Daoy (cell line): ENCODE measurements around the gene MT1A. TPM values are rescaled to one million over a fixed set of nuclear protein-coding genes. Genes with fewer than 3 reads are reported as not detected.

Source experiments
- DNase-seq: peaks from one replicate; pipeline ENCODE4 v3.0.0-alpha.2; 2015; ENCODE audit warnings: low read depth
- total RNA-seq: library from RNA; depleted of rRNA; stranded (reverse); fragments of >200 nt; shearing (Covaris generic); gene quantifications from 2 replicates; pipeline ENCODE4 v1.2.3, GENCODE V29; 2014

MT1A gene
- total RNA-seq, 1 experiment from 2014 or later, result not detected

DNA sequence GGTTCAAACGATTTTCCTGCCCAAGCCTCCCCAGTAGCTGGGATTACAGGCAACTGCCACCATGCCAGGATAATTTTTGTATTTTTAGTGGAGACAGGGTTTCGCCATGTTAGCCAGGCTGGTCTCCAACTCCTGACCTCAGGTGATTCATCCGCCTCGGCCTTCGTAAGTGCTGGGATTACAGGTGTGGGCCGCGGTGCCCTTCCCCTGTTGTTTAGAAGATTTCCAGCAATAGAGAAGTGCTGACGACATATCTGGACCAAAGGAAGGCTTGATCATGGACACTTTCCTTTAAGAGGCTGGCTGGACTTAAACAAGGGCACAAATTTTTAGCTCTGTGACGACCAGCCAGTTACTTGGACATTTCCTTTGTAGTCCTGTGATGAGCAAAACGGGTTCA is 7.3 kb upstream of the MT1A start:
- DNase-seq, result no peak

DNA sequence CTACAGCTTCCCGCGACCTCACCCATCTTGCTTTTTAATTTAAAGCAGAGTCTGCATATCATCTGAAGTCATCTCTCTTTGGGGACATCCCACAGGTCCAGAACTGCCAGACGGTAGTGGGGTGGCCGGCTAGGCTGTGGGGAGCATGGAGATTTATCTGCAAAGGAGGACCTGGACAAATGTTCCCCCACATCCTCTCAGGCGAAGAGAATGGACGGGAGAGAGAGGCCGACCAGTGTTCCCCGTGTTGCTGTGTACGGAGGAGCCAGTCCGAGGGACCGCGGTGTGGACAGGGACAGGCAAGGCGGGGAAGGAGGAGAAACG is 6.7 kb upstream of the MT1A start:
- DNase-seq, result no peak

DNA sequence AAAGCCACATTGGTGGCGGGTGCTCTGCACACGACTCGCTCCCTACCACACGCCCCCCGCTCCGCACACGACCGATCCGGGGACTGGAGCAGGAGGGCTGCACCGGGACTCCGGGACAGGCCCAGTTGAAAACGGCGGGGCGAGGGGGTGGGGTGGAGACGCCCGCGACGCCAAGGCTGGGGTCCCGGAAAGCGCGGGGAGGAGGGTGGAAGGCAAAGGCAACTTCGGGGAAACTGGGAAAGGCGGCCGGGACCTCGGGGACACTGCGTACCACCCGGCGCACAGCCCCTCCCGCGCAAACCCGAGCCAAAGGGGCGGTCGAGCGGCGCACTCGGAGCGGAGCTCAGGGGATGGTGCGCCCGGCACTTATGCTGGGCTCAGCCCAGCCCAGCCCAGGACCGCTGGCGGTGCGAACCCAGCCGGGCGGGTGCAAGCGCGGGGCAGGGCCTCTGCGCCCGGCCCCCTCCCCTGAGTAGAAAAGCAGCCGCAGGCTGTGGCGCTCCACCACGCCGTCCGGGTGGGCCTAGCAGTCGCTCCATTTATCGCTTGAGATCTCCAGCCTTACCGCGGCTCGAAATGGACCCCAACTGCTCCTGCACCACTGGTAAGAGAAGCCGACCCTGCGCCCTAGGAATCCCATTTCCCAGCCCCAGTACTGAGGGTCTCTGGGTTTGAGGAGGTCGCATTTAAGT is 6.2 kb upstream of the MT1A start, which contains the start of gene MT1M:
MT1M (plus strand) TSS at position 504 of the 692 bp plus-strand sequence; CDS start at position 577, 73 bp downstream.
- no peak for DNase-seq

DNA sequence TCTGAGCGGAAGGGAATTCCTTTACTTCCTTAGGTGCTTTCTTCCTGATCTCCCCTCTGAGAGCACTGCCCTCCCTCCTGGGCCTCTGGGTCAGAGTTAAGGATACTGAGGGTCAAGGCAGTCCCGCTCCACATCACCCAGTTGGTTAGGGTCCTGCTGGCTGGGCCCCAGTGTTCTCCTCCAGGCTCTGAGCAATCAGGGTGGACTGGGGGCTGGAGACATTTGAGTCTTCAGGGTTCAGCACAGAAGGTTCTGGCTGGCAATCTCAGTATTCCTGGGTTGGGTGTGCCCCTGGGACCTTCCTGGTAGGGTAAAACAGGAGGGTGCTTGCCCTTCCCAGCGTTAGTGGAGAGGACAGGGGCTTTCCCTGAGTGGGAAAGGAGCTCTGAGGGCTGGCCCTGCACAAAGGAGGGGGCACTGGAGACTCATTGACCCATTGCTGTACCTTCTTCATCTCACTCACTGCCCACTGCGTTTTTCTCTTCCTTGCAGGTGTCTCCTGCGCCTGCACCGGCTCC is 5.6 kb upstream of the MT1A start:
- DNase-seq, result no peak

DNA sequence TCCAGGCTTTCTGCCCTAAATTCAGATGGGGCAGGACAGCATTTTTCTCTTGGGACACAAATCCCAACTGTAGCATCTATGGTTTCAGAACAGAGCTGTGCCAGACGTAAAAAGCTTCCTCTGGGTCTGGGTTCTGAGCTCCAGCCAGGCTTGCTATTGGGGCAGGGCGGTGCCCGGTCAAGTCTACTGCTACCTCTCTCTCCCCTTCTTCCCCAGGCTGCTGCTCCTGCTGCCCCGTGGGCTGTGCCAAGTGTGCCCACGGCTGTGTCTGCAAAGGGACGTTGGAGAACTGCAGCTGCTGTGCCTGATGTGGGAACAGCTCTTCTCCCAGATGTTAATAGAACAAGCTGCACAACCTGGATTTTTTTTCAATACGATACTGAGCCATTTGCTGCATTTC is 4.9 kb upstream of the MT1A start:
- no peak for DNase-seq

DNA sequence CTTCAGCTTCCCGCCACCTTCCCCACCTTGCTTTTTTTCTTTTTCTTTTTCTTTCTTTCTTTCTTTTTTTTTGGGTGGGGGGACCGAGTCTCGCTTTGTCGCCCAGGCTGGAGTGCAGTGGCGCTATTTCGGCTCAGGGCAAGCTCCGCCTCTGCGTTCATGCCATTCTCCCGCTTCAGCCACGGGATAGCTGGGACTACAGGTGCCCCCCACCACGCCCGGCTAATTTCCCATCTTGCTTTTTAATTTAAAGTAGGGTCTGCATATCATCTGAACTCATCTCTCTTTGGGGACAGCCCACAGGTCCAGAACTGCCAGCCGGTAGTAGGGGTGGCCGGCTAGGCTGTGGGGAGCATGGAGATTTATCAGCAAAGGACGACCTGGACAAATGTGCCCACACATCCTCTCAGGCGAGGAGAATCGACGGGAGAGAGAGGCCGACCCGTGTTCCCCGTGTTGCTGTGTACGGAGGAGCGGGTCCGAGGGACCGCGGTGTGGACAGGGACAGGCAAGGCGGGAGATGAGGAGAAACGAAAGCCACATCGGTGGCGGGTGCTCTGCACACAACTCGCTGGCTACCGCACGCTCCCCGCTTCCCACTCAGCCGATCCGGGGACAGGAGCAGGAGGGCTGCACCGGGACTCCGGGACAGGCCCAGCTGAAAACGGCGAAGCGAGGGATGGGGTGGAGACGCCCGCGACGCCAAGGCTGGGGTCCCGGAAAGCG is 3.6 kb upstream of the MT1A start:
- DNase-seq, result no peak

DNA sequence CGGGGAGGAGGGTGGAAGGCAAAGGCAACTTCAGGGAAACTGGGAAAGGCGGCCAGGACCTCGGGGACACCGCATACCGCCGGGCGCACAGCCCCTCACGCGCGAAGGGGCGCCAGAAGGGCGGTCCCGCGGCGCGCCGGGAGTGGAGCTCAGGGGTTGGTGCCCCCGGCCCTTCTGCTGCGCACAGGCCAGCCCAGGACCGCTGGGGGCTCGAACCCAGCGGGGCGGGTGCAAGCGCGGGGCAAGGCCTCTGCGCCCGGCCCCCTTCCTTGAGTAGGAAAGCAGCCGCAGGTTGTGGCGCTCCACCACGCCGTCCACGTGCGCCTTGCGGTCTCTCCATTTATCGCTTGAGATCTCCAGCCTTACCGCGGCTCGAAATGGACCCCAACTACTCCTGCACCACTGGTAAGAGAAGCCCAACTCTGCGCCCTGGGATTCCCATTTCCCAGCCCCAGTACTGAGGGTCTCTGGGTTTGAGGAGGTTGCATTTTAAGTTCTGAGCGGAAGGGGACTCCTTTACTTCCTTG is 3.0 kb upstream of the MT1A start:
- no peak for DNase-seq

DNA sequence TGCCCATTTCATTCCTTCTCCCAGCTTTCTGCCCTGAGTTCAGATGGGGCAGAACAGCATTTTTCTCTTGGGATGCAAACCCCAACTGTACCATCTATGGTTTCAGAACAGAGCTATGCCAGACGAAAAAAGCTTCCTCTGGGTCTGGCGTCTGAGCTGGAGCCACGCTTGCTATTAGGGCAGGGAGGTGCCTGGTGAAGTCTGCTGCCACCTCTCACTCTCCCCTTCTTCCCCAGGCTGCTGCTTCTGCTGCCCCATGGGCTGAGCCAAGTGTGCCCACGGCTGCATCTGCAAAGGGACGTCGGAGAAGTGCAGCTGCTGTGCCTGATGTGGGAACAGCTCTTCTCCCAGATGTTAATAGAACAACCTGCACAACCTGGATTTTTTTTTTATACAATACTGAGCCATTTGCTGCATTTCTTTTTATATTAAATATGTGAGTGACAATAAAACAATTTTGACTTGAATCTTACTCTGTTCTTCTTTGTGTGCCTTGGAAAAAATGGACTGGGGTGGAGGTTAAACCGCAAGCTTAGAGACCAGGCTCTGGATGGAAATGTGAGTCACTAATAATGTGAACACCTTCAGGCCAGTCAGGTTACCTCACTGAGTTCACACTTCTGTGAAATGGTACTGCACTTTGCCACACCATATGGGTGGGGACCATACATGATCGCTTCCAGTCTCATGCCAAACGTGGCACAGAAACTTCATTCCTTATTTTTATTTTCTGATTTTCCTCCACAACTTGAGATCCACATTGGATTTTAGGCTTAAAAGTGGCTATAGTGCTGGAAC is 1.7 kb upstream of the MT1A start:
- no peak for DNase-seq

DNA sequence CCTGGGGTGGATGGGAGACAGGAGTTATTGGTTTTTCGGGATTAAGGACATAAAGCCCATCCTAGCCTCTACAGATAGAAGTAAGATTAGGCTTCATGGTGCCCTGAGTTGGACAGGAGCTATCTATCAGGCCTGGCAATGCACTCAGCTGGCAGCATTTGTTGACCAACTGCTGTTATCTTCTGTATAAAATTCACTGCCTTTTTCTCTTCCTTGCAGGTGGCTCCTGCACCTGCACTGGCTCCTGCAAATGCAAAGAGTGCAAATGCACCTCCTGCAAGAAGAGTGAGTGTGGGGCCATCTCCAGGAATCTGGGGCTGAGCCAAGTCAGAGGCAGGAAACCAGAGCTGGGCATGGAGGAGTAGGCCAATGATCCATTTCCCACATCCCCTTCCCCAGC is 579 bp downstream of the MT1A start:
- no peak for DNase-seq

DNA sequence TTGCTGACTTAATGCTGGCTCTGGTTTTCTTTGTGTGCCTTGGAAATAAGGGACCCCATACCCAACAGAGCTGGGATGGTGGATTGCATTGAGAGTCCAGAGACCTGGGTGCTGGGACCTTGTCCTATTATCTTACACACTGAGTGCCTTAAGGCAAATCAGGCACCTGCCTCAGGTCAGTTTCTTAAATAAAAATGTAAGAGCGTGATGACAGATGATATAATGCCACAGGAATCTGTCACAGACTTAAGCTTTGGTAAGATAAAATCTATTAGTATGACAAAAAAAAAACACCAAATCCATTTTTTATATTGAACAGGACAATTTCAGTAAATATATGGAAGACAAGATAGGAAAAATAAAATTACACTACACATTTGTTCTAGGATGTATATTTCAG is 1.6 kb downstream of the MT1A start:
- DNase-seq, result no peak

DNA sequence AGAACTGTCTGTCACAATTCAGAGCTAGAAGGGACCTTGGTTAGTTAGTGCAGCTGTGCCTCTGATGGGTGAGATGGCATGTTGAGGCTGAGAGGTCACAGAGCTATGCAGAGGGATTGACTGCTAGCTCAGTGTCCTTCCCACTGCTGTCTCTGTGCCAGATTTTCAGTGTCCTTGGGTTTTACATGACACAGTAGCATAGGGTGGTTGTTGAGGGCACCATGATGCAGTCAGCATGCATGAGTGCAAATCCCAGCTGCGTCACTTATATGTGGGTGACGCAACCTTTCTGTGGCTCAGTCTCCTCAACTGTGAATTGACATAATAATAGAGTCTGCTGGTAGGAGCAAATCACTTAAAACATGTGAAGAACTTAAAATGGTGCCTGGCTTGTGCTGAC is 2.7 kb downstream of the MT1A start:
- DNase-seq, result no peak

DNA sequence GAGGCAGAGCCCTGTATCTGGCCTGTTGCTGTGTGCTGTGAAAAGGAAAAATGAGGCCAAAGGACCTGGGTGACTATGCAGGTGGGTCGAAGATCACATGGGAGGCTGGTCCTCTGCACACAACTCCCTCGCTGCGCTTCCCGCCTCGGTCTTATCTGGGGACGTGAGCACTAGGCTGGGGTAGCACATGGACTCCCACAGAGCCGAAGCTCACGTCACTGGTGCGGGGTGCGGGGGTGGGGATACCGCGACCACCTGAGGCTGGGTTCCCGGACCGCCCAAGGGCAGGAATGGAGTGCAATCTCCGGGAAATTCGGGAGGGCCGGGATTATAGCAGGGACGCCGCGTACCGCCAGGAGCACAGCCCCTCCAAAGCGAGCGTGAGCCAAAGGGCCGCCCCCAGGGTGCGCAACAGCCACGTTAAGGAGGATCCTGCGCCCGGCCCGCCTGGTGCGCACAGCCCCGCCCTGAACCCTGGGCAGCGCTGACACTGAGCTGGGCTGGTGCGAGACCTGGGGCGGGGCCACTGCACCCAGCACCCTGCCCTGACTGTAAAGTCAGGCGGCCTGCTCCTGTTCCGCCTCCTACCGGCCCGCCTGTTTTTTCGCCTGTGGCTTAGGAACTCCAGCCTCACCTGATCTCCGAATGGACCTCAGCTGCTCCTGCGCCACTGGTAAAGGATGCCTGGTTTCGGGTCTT is 4.8 kb downstream of the MT1A start:
- no peak for DNase-seq

DNA sequence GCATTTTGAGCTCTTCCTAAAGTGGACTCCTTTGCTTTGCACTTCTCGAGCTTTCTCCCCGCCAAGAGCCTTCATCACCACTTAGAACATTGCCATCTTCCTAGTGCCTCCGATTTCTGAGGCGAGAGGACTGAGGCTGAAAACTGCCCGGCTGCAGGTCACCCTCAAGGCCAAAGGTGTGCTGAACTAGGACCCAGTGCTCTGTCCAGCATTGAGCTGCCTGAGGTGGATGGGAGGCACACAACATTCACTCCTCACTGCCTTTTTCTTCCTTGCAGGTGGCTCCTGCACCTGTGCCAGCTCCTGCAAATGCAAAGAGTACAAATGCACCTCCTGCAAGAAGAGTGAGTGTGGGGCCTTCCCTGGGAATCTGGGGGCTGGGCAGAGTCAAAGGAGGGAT is 5.4 kb downstream of the MT1A start:
- no peak for DNase-seq

DNA sequence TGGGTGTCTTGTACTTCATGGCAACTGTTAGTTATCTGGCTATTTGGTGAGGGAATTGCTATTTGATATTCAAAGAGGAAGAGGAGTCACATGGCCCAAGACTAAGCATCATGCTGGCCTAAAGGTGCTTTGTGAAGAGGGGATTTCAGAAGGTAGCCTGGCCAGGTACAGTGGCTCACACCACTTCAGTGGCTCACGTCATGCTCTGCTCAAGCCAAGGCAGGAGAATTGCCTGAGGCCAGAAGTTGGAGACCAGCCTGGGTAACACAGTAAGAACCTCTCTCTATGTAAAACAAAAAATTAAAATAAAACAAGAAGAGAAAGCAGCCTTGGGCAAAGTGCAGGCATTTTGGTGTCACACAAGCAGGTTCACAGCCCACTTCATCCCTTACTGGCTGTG is 6.8 kb downstream of the MT1A start:
- DNase-seq, result no peak

DNA sequence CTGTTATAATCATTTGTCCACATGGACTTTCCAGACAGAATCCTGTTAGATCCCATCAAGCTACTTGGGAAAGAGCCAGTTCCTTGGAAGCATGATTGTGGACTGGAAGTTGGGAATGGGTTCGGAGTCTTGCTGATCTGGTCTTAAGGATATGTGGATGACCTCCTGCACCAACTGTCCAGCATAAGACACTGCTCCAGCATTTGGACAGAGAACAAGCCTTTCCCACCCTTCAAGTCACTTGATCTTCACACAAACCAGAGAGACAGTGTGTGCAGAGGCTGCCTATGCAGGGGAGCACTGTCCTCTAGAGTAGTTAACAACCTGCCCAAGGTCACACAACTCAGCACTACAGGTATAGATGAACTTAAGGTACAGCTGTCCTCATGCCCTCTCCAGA is 7.4 kb downstream of the MT1A start:
- no peak for DNase-seq

DNA sequence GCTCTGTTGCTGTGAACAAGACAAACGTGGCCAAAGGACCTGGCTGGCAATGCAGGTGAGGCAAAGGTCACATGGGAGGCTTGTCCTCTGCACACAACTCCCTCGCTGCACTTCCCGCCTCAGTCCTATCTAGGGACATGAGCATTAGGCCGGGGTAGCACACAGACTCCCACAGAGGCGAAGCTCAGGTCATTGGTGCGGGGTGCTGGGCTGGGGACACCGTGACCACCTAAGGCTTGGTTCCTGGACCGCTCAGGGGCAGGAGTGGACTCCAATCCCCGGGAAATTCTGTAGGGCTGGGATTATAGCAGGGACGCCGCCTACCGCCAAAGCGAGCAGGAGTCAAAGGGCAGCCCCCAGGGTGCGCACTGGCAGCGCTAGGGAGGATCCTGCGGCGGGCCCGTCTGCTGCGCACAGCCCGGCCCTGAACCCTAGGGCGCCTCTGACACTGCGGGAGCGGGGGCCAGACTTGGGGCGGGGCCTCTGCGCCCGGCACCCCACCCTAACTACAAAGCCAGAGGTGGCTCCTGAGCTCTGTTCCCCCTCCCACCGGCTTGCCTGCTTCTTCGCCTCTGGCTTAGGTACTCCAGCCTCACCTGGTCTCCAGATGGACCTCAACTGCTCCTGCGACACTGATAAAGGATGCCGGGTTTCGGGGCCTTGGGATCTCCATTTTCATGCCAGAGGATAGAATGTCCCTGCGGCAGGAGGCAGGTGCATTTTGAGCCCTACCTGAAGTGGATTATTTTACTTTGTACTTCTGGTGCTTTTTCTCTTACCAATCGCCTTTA is 9.4 kb downstream of the MT1A start:
- DNase-seq, result no peak

DNA sequence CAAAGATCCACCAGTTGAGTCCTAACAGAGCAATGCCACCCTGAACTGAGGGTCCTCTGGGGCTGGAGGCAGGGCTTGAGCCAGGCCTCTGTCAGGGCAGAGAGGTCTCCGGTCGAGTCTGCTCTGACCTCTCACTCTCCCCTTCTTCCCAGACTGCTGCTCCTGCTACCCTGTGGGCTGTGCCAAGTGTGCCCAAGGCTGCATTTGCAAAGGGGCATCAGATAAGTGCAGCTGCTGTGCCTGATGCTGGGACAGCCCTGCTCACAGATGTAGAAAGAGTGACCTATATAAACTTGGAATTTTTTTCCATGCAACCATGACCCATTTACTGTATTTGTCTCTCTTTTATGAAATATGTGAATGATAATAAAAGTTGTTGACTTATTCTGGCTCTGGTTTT is 10.8 kb downstream of the MT1A start:
- no peak for DNase-seq

DNA sequence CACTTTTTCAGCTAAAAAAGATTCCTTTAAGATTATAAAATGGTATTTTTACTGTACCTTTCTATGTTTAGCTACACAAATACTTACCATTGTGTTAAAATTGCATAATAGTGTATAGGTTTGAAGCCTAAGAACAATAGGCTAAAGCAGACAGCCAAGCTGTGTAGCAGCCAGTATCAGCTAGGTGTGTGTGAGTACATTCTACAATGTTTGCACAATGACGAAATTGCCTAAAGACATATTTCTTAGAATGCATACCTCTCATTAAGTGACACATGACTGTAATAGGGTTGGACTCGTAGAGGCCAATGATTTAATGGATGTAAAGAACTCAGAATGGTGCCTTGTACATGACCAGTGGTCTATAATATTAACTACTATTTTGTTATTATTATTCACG is 11.4 kb downstream of the MT1A start:
- no peak for DNase-seq

DNA sequence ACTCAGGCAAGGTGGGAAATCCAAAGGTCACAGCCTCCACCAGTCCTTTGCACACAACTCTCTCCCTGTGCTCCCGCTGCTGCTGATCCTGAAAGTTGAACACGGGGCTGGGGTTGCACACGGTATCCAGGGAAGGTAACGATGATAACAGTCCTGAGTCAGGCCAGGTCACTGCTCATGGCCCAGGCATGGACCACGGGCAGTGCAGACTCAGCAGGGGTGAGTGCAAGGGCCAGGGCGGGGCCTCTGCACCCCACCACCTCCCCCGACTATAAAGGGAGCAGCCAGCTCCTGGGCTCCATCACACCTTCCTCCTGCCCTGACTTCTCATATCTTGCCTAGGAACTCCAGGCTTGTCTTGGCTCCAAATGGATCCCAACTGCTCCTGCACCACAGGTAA is 13.1 kb downstream of the MT1A start, which contains the start of gene MT1B:
MT1B (plus strand) TSS at position 301 of the 400 bp plus-strand sequence; CDS start at position 369, 68 bp downstream.
- DNase-seq, result no peak

DNA sequence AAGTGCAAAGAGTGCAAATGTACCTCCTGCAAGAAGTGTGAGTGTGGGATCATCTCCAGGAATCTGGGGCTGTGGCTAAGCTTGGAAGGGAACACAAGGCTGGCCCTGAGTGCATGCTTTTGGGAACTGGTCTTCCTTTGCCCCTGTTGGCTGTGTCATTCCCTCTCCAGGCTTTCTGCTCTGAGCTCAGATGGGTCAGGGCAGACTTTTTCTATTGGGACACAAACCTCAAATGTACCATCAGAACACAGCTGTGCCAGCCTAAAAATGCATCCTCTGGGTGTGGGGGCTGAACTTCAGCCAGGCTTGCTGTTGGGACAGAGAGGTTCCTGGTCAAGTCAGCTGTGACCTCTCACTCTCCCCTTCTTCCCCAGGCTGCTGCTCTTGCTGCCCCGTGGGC is 14.1 kb downstream of the MT1A start:
- DNase-seq, result no peak

DNA sequence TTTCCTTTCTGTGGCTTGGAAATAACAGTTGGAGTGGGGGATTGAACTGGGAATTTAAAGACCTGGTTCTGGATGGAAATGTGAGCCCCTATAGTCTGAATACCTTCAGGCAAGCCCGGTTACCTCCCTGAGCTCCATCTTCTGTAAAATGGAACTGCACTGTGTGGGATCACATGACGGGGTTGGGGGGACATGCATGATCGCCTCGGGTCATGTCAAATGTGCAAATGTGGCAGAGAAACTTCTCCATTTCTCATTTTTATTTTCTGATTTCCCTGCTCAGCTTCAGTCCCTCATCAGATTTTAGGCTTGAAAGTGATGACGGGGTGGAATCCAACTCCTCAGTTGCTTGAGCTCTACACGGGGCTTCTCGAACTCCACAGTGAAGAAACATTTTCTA is 14.8 kb downstream of the MT1A start:
- DNase-seq, result no peak
